GM12878 (cell line): ENCODE measurements around the gene GTF2B. TPM values are rescaled to one million over a fixed set of nuclear protein-coding genes. Genes with fewer than 3 reads are reported as not detected.

Source experiments
- ATAC-seq: fragments of 200-7000 bp; cut with Tn5 transposase; 3 replicates; pipeline ENCODE4 v1.9.1; 2020; ENCODE audit warnings: mild to moderate bottlenecking, moderate library complexity
- BruUV-seq: library from RNA; stranded (reverse); fragments of 400-500 nt; replicated peaks from 2 replicates; lab custom pipeline; 2021; lab: Mats Ljungman, UMichigan
- CTCF ChIA-PET: fragments of 300-600 bp; sonication (Branson Sonifier 250); formaldehyde crosslinking; extraction: SDS; loops from one replicate; lab custom pipeline; 2021; ENCODE audit warnings: inconsistent platforms; lab: Yijun Ruan, JAX
- POLR2A ChIA-PET: fragments of 350-600 bp; formaldehyde crosslinking; extraction: SDS; loops from one replicate; lab custom pipeline; 2021; ENCODE audit warnings: inconsistent platforms; lab: Charles Lee
- RAD21 ChIA-PET: fragments of 300-600 bp; sonication (Branson Sonifier 250); formaldehyde crosslinking; loops from one replicate; lab custom pipeline; 2023; ENCODE audit warnings: antibody characterized with exemption; ENCODE audit not compliant: unreplicated experiment; lab: Charles Lee
- SMC1A ChIA-PET: fragments of 300-600 bp; sonication (Branson Sonifier 250); formaldehyde crosslinking; loops from one replicate; lab custom pipeline; 2023; ENCODE audit not compliant: unreplicated experiment, uncharacterized antibody; lab: Charles Lee
- DNase-seq: peaks from one replicate; pipeline ENCODE4 v3.0.0-alpha.2; 2011; ENCODE audit warnings: low read depth, low spot score
- FAIRE-seq: peaks from 3 replicates; lab custom pipeline; 2011; peaks lifted over from hg19 to GRCh38; lab: Jason Lieb, UNC
- H2AFZ ChIP-seq: 2 replicates; pipeline ENCODE4 v1.6.0; 2011; ENCODE audit warnings: low read depth, low read length, control low read depth; ENCODE audit not compliant: control insufficient read depth
- H3K27ac ChIP-seq: 2 replicates; pipeline ENCODE4 v1.5.1; 2011; ENCODE audit warnings: control low read depth; ENCODE audit not compliant: control insufficient read depth, insufficient read depth
- H3K27me3 ChIP-seq, 2 experiments: replicated peaks in 1 of 2; 2 replicates each; pipeline versions ENCODE4 v1.6.0 to v1.6.1; 2011; ENCODE audit warnings: low read length in 1 of 2; ENCODE audit not compliant: control insufficient read depth in 2 of 2, insufficient read depth in 2 of 2
- H3K36me3 ChIP-seq, 2 experiments: 2 replicates each; pipeline ENCODE4 v1.5.1; 2011; ENCODE audit warnings: low read length in 1 of 2; ENCODE audit not compliant: control insufficient read depth in 2 of 2, insufficient read depth in 2 of 2
- H3K4me1 ChIP-seq: 2 replicates; pipeline ENCODE4 v1.6.1; 2011; ENCODE audit warnings: mild to moderate bottlenecking, low read length, moderate library complexity, mixed read lengths; ENCODE audit not compliant: control insufficient read depth, insufficient read depth
- H3K4me2 ChIP-seq: 2 replicates; pipeline ENCODE4 v1.6.0; 2011; ENCODE audit warnings: control low read depth; ENCODE audit not compliant: control insufficient read depth, insufficient read depth
- H3K4me3 ChIP-seq: fragments of 200-600 bp; sonication (generic); 2 replicates; pipeline ENCODE4 v1.5.1; 2016
- H3K79me2 ChIP-seq: 2 replicates; pipeline ENCODE4 v1.6.0; 2011; ENCODE audit warnings: low read length; ENCODE audit not compliant: control insufficient read depth, insufficient read depth
- H3K9ac ChIP-seq: 2 replicates; pipeline ENCODE4 v1.8.0; 2011; ENCODE audit warnings: low read length, control low read depth, mixed read lengths; ENCODE audit not compliant: control insufficient read depth, insufficient read depth
- H3K9me3 ChIP-seq: replicated peaks from 3 replicates; pipeline ENCODE4 v1.5.1; 2011; ENCODE audit warnings: mild to moderate bottlenecking, low read length; ENCODE audit not compliant: control insufficient read depth, insufficient read depth
- H4K20me1 ChIP-seq: 2 replicates; pipeline ENCODE4 v1.6.0; 2011; ENCODE audit not compliant: control insufficient read depth, insufficient read depth
- BCL3 ChIP-seq: IDR thresholded peaks from 2 replicates; pipeline ENCODE4 v1.6.1; 2011; ENCODE audit warnings: borderline replicate concordance, low read depth, mild to moderate bottlenecking, moderate library complexity, low read length; ENCODE audit not compliant: insufficient read depth, poor library complexity, severe bottlenecking
- FOS ChIP-seq: IDR thresholded peaks from 3 replicates; pipeline ENCODE4 v1.6.1; 2011; ENCODE audit warnings: borderline replicate concordance; ENCODE audit not compliant: insufficient read length; ENCODE audit errors: extremely low read depth
- FOXK2 ChIP-seq: fragments of 450-650 bp; IDR thresholded peaks from 2 replicates; pipeline ENCODE4 v1.6.1; 2017; ENCODE audit warnings: mild to moderate bottlenecking, moderate library complexity
- JUNB ChIP-seq: IDR thresholded peaks from 2 replicates; pipeline ENCODE4 v1.6.1; 2016; ENCODE audit warnings: antibody characterized with exemption, mild to moderate bottlenecking
- MEF2A ChIP-seq: IDR thresholded peaks from 2 replicates; pipeline ENCODE4 v1.6.1; 2011; ENCODE audit warnings: low read depth, mild to moderate bottlenecking, low read length, moderate library complexity; ENCODE audit not compliant: insufficient read depth
- MYC ChIP-seq: IDR thresholded peaks from 2 replicates; pipeline ENCODE4 v1.6.1; 2011; ENCODE audit warnings: mild to moderate bottlenecking, low read length, moderate library complexity, inconsistent platforms; ENCODE audit not compliant: insufficient read depth, insufficient replicate concordance, insufficient read length, severe bottlenecking
- PAX8 ChIP-seq: fragments of 450-650 bp; IDR thresholded peaks from 2 replicates; pipeline ENCODE4 v1.6.1; 2017; ENCODE audit warnings: mild to moderate bottlenecking, moderate library complexity
- PML ChIP-seq: IDR thresholded peaks from 2 replicates; pipeline ENCODE4 v1.6.1; 2012; ENCODE audit warnings: low read length, inconsistent platforms
- ZNF24 ChIP-seq: fragments of 450-650 bp; IDR thresholded peaks from 2 replicates; pipeline ENCODE4 v1.6.1; 2017; ENCODE audit warnings: antibody characterized with exemption, mild to moderate bottlenecking
- WGBS: methylation state at CpG from one replicate; pipeline ENCODE4 v1.1.6; 2016; ENCODE audit warnings: low lambda C conversion rate; ENCODE audit not compliant: insufficient replicate concordance, insufficient coverage; ENCODE audit errors: missing lambda C conversion rate; 5-methylcytosine and 5-hydroxymethylcytosine counted together
- in situ Hi-C: fragments of 300-500 bp; cut with MboI; formaldehyde crosslinking; loops from 9 replicates; pipeline ENCODE4 v1.14.3; 2018; ENCODE audit warnings: mixed read lengths
- intact Hi-C: fragments of 100-400 bp; cut with micrococcal nuclease; formaldehyde crosslinking; loops from one replicate; pipeline ENCODE4 v1.14.2; 2022; ENCODE audit not compliant: unreplicated experiment
- polyA plus RNA-seq, 11 experiments: library from polyadenylated mRNA; depleted of rRNA in 4 of 11; unstranded in 6 of 11; stranded (reverse) in 5 of 11; fragments of >200 nt; fragmentation: Nextera tagmentation in 4 of 11; fragmentation: Illumina TruSeq in 1 of 11; extraction: Ambion mirVana in 4 of 11; extraction: Trizol in 1 of 11; gene quantifications; 1 replicate in 1 of 11; 2 replicates in 10 of 11; pipeline versions ENCODE4 v1.2.1 to v1.2.3, GENCODE V29; 2011 to 2016; ENCODE audit warnings: inconsistent platforms in 2 of 11, missing spikeins in 2 of 11, low read depth in 1 of 11
- total RNA-seq, 4 experiments: library from RNA; depleted of rRNA in 3 of 4; stranded (reverse); fragments of >200 nt in 3 of 4; fragmentation: Illumina TruSeq in 1 of 4; extraction: Trizol in 1 of 4; gene quantifications; 2 replicates each; pipeline versions ENCODE4 v1.2.1 to v1.2.3, GENCODE V29; 2013 to 2021

GTF2B gene
- total and polyA plus RNA-seq, 10 of the 15 experiments (the other 5 are each of a cell fraction or from before 2014, with no cell fraction given), result 27.9 to 79.7 (median 59.5) TPM

GRCh38 chr1:88923224-88923623, 31.9 kb upstream of the GTF2B start (continued):
- TF ChIP-seq FOXK2, result no peak

- no TSS peak for BruUV-seq
- Histone ChIP-seq H3K27me3 (no peaks in the 10 kb centered on the region), H3K79me2 (no peaks in the 10 kb centered on the region), H3K4me3 (no peak overlapping the region), H3K4me1 (no peaks in the 10 kb centered on the region), H3K36me3 (peaks cover 6 to 8% of the 10 kb centered on the region in 2 experiments), H3K27ac (no peak overlapping the region), H3K4me2 (no peak overlapping the region), H3K9me3 (peaks cover 19% of the 10 kb centered on the region; the same call in 2 of the 3 replicates), H4K20me1 (no peaks in the 10 kb centered on the region), H3K9ac (no peak overlapping the region), H2AFZ (no peak overlapping the region)
- ChIA-PET SMC1A (no interaction called here), RAD21 (no interaction called here), POLR2A (no interaction called here), CTCF (interaction anchor here (1.2 kb wide), 1 partner anchor 10 kb away, joined by 4 read pairs; no protein-coding TSS in a partner anchor)
- 77% methylated on average over 3 of the region's 3 CpGs for WGBS
- intact Hi-C loops, result no loop called here
- no peak for FAIRE-seq
- DNase-seq, result no peak
- ATAC-seq, result no peak
- no peak for TF ChIP-seq PML
- no peak for TF ChIP-seq BCL3
- no peak for TF ChIP-seq FOS
- TF ChIP-seq JUNB, result no peak
- no peak for TF ChIP-seq PAX8
- TF ChIP-seq MYC, result no peak
- TF ChIP-seq ZNF24, result no peak
- TF ChIP-seq MEF2A, result no peak
- in situ Hi-C loops, result no loop called here
These were observed 30.8 kb upstream of the GTF2B start for GRCh38 chr1:88922214-88922613.
